ENCODE data around the gene LMAN2. TPM values are rescaled to one million over a fixed set of nuclear protein-coding genes. Genes with fewer than 3 reads are reported as not detected.

The LMAN2 gene
- total RNA-seq, 2 experiments from 2014 or later = 119 to 127 TPM

- Mint-ChIP-seq H3K4me1 (ENCODE audit: low read depth) (peaks cover 27% of the 10 kb centered on the region), H3K27ac (no peak overlapping the region), H3K9me3 (ENCODE audit: insufficient read depth) (no peaks in the 10 kb centered on the region), H3K27me3 (ENCODE audit: low read depth) (no peaks in the 10 kb centered on the region), H3K4me3 (no peak overlapping the region), H3K36me3 (ENCODE audit: low read depth) (peaks cover 65% of the 10 kb centered on the region)
- ChIA-PET POLR2A (no interaction called here), CTCF (no interaction called here)
- ATAC-seq = no peak
- DNase-seq = no peak
These were observed 59.7 kb downstream of the LMAN2 start for GRCh38 chr5:177291735-177292134.

- ChIA-PET CTCF (no interaction called here), POLR2A (no interaction called here)
- H3K4me1 Mint-ChIP-seq (ENCODE audit: low read depth) = peaks cover 21% of the 10 kb centered on the region
- no peak overlapping the region for H3K4me3 Mint-ChIP-seq
- H3K9me3 Mint-ChIP-seq (ENCODE audit: insufficient read depth) = no peaks in the 10 kb centered on the region
- no peak overlapping the region for H3K27ac Mint-ChIP-seq
- peaks cover 60% of the 10 kb centered on the region for H3K36me3 Mint-ChIP-seq (ENCODE audit: low read depth)
- ATAC-seq (no peak), DNase-seq (no peak)
- no peaks in the 10 kb centered on the region for H3K27me3 Mint-ChIP-seq (ENCODE audit: low read depth)
These were observed 60.5 kb downstream of the LMAN2 start for GRCh38 chr5:177290816-177291596.

- peaks cover 5% of the 10 kb centered on the region for H3K4me1 Mint-ChIP-seq (ENCODE audit: low read depth)
- ATAC-seq (no peak), DNase-seq (no peak)
- no peaks in the 10 kb centered on the region for H3K9me3 Mint-ChIP-seq (ENCODE audit: insufficient read depth)
- ChIA-PET POLR2A (interaction anchor here (0.5 kb wide), 1 partner anchor 15 kb away, joined by 3 read pairs; no protein-coding TSS in a partner anchor), CTCF (interaction anchor here (1.6 to 1.7 kb wide), 2 partner anchors 11 to 22 kb away, joined by 4 read pairs; no protein-coding TSS in a partner anchor)
- no peaks in the 10 kb centered on the region for H3K27me3 Mint-ChIP-seq (ENCODE audit: low read depth)
- no peak overlapping the region for H3K27ac Mint-ChIP-seq
- H3K36me3 Mint-ChIP-seq (ENCODE audit: low read depth) = peaks cover 48% of the 10 kb centered on the region
- no peak overlapping the region for H3K4me3 Mint-ChIP-seq
These were observed 63.3 kb downstream of the LMAN2 start for GRCh38 chr5:177288191-177288590.

Other genes with a start within 250 kb of the LMAN2 start
- gene NSD1, start 217.9 kb downstream of the LMAN2 start, total RNA-seq = 10 to 100 TPM; 91.8 to 98.4 TPM
- gene RAB24, start 47.9 kb downstream of the LMAN2 start, total RNA-seq = 10 to 100 TPM; 44.1 to 48.8 TPM
- 100 to 1,000 TPM; 152 to 154 TPM for gene PRELID1, start 47.9 kb downstream of the LMAN2 start, total RNA-seq
- gene MXD3, start 39.8 kb downstream of the LMAN2 start, total RNA-seq = 10 to 100 TPM; 93.2 to 96.9 TPM
- 100 to 1,000 TPM; 112 to 117 TPM for gene RGS14, start 6.3 kb upstream of the LMAN2 start, total RNA-seq
- gene SLC34A1, start 32.8 kb upstream of the LMAN2 start, total RNA-seq = 1 to 10 TPM; 2.0 to 2.1 TPM
- gene PFN3, start 49.0 kb upstream of the LMAN2 start, total RNA-seq = not detected
- gene F12, start 57.9 kb upstream of the LMAN2 start, total RNA-seq = 1 to 10 TPM; 3.2 to 3.5 TPM
- 100 to 1,000 TPM; 206 to 213 TPM for gene GRK6, start 75.0 kb upstream of the LMAN2 start, total RNA-seq
- gene PRR7, start 95.1 kb upstream of the LMAN2 start, total RNA-seq = 10 to 100 TPM in 1 of 2 experiments, 1 to 10 TPM in 1; 9.8 to 11.6 TPM
- gene DBN1, start 122.0 kb upstream of the LMAN2 start, total RNA-seq = 100 to 1,000 TPM in 1 of 2 experiments, 10 to 100 TPM in 1; 92.9 to 104 TPM
- gene PDLIM7, start 145.9 kb upstream of the LMAN2 start, total RNA-seq = 10 to 100 TPM; 62.5 to 67.3 TPM
- 1 to 10 TPM; 7.3 to 7.8 TPM for gene DOK3, start 158.2 kb upstream of the LMAN2 start, total RNA-seq
- gene DDX41, start 165.3 kb upstream of the LMAN2 start, total RNA-seq = 100 to 1,000 TPM; 135 to 149 TPM
- gene FAM193B, start 202.9 kb upstream of the LMAN2 start, total RNA-seq = 100 to 1,000 TPM in 1 of 2 experiments, 10 to 100 TPM in 1; 95.8 to 105 TPM
- 100 to 1,000 TPM; 104 to 109 TPM for gene TMED9, start 240.5 kb upstream of the LMAN2 start, total RNA-seq
- gene B4GALT7, start 248.5 kb upstream of the LMAN2 start, total RNA-seq = 10 to 100 TPM; 17.3 to 19.5 TPM

Measured in activated CD8-positive, alpha-beta T cell treated with anti-CD3 and anti-CD28 coated beads, Interleukin-2, amount 10 ng/mL, durations not matched to agents 7 days and 5 days (primary cell).